ENCODE results near the gene RNASEH2C.
"Not testable (repeated sequence)": the region's sequence is repeated elsewhere in the genome, so short reads cannot be mapped to it uniquely, and the experiment has no call there.

Gene RNASEH2C

DNA sequence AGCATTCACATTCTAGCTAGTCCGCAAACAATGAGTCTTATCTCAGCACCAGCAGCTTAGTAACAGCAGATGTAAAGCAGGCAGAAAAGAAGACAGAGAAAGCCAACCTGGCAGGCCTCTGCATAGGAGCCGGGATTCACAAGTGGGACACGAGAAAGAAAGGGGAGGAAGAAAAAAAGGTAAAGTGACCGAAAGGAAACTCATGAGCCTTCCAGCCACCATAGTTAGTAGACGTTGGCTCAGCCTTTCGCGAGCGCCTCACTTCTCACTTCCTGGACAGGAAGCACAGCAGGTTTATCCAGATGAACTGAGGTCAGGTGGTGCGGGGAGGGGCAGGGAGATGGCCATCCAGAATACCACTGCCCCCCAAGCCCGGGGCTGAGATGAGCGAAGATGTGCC is 28.2 kb downstream of the RNASEH2C start:
- TF ChIP-seq, protein P1, sequence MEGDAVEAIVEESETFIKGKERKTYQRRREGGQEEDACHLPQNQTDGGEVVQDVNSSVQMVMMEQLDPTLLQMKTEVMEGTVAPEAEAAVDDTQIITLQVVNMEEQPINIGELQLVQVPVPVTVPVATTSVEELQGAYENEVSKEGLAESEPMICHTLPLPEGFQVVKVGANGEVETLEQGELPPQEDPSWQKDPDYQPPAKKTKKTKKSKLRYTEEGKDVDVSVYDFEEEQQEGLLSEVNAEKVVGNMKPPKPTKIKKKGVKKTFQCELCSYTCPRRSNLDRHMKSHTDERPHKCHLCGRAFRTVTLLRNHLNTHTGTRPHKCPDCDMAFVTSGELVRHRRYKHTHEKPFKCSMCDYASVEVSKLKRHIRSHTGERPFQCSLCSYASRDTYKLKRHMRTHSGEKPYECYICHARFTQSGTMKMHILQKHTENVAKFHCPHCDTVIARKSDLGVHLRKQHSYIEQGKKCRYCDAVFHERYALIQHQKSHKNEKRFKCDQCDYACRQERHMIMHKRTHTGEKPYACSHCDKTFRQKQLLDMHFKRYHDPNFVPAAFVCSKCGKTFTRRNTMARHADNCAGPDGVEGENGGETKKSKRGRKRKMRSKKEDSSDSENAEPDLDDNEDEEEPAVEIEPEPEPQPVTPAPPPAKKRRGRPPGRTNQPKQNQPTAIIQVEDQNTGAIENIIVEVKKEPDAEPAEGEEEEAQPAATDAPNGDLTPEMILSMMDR (conservative IDR thresholded peaks at IDR 0.05; ENCODE audit: low read depth, low read length), result no peak
- no peak overlapping the region for H3K4me3 ChIP-seq (ENCODE audit: low read depth, low read length)
- DNase-seq (ENCODE audit: low read depth), result no peak

DNA sequence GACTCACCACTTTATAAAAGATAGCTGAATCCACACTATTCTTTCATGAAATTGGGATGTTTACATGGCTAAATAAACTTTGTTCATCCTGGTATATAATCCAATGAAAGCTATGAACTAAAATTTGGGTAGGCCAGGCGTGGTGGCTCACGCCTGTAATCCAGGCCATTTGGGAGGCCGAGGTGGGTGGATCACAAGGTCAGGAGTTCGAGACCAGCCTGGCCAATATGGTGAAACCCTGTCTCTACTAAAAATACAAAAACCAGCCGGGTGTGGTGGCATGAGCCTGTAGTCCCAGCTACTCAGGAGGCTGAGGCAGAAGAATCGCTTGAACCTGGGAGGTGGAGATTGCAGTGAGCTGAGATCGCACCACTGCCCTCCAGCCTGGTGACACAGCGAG is 28.8 kb downstream of the RNASEH2C start:
- H3K4me3 ChIP-seq (ENCODE audit: low read depth, low read length); DNase-seq (ENCODE audit: low read depth): not testable (repeated sequence)

DNA sequence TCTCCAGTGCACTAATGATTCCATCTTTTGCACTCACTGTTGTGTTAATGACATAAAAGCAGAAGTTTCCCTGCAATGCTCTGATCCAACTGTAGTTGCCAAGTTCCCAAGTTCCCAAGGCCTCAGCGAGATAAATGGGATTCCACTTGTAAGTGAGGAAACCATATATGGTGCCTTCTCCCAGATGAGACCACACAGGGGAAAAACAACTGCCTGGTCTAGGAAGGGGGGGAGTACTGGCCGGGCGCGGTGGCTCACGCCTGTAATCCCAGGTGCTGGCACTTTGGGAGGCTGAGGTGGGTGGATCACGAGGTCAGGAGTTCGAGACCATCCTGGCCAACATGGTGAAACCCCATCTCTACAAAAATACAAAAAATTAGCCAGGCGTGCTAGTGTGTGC is 34.6 kb downstream of the RNASEH2C start:
- TF ChIP-seq, protein P1 (conservative IDR thresholded peaks at IDR 0.05; ENCODE audit: low read depth, low read length), result no peak
- no peak overlapping the region for H3K4me3 ChIP-seq (ENCODE audit: low read depth, low read length)
- no peak for DNase-seq (ENCODE audit: low read depth)

DNA sequence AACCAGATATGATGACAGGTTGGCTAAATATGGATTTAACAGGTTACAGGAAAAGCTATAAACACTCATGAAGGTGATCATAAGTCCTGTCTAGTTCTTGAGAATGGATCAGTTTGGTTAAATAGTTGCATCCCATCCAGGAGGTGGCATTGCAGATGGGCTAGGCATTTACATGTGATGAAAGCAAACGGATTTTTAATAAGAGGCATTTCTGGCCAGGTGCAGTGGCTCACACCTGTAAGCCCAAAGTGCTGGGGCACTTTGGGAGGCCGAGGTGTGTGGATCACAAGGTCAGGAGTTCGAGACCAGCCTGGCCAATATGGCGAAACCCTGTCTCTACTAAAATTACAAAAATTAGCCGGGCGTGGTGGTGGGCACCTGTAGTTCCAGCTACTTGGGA is 37.1 kb downstream of the RNASEH2C start:
- not testable (repeated sequence) for H3K4me3 ChIP-seq (ENCODE audit: low read depth, low read length); DNase-seq (ENCODE audit: low read depth)

DNA sequence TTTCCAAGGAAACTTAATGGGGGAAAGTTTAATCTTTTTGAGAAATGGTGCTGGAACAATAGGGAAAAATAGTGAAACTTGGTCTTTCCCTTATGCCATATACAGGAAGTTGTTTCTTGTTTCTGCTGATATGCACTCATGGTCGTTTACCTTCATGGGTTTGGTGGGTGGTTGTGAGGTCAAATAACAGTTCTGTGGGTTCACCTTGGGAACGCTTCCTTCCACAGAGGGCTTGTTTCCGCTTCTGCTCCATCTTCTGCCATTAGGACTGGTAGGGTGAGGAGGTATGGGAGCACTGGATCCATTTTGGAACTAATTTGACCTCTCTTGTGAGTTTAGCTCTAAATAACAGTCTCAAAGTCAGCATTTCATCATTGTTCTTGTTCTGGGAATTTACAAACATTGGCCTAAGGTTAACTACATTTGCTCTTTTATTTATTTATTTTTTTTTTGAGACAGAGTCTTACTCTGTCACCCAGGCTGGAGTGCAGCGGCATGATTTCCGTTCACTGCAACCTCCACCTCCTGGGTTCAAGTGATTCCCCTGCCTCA is 40.3 kb downstream of the RNASEH2C start:
- TF ChIP-seq, protein P1 (conservative IDR thresholded peaks at IDR 0.05; ENCODE audit: low read depth, low read length), result no peak
- no peak overlapping the region for H3K4me3 ChIP-seq (ENCODE audit: low read depth, low read length)
- no peak for DNase-seq (ENCODE audit: low read depth)

DNA sequence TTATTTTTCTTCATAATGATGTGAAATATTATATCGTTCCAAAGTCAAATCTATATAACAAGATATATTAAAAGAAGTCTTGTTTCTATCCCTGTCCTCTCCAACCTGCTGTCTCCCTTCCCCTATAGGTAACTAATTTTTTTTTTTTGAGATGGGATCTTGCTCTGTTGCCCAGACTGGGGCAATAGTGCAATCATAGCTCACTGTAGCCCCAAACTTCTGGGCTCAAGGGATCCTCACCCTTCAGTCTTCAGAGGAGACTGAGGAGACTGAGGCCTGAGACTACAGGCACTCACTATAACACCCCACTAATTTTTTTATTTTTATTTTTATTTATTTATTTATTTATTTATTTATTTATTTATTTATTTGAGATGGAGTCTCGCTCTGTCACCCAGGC is 47.6 kb downstream of the RNASEH2C start:
- TF ChIP-seq, protein P1 (conservative IDR thresholded peaks at IDR 0.05; ENCODE audit: low read depth, low read length), result no peak

DNA sequence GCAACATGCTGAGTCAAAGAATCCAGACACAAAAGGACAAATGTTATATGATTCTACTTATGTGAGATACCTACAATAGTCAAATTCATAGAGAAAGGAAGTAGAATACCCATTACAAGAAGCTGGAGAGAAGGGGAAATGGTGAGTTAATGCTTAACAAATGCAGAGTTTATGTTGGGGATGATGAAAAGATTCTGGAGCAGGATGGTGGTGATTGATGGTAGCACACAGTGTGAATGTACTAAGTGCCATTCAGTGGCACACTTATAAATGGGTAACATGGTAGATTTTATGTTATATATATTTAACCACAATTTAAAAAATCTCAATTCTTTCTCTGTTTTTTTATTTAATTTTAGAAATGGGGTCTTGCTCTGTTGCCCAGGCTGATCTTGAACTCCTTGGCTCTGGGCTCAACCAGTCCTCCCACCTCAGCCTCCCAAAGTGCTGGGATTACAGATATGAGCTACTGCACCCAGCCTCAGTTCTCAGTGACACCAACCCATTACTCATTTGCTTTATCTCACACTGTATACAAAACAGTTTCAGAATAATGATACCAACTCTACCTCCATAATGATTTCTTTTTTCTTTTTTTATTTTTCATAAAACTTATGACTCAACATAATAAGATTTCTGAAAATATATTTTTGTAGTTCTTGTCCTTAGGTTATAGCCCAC is 48.3 kb downstream of the RNASEH2C start:
- H3K4me3 ChIP-seq (ENCODE audit: low read depth, low read length), result no peak overlapping the region
- TF ChIP-seq, protein P1 (conservative IDR thresholded peaks at IDR 0.05; ENCODE audit: low read depth, low read length), result no peak
- DNase-seq (ENCODE audit: low read depth), result no peak

More for the DNA sequence above, 47.6 kb downstream of the RNASEH2C start:
- no peak for DNase-seq (ENCODE audit: low read depth)
- H3K4me3 ChIP-seq (ENCODE audit: low read depth, low read length), result no peak overlapping the region
